K562 (cell line): ENCODE results near the gene TCF25. TPM values are rescaled to one million over a fixed set of nuclear protein-coding genes. Genes with fewer than 3 reads are reported as not detected.

Experiments
- BRD9 ChIP-seq: fragments of 450-650 bp; IDR thresholded peaks from 2 replicates; pipeline ENCODE4 v1.6.1; 2018; ENCODE audit warnings: low read depth; ENCODE audit not compliant: partially characterized antibody
- CREM ChIP-seq: IDR thresholded peaks from 2 replicates; pipeline ENCODE4 v1.6.1; 2014; ENCODE audit warnings: antibody characterized with exemption, low read depth
- DLX4 ChIP-seq: fragments of 250-450 bp; sonication (Bioruptor Pico); IDR thresholded peaks from 2 replicates; pipeline ENCODE4 v1.6.1; 2021; ENCODE audit warnings: mild to moderate bottlenecking
- DMBX1 ChIP-seq: fragments of 250-450 bp; sonication (Bioruptor Pico); IDR thresholded peaks from 2 replicates; pipeline ENCODE4 v1.8.0; 2022; ENCODE audit warnings: inconsistent platforms, mild to moderate bottlenecking, moderate library complexity, borderline replicate concordance
- FOXK1 ChIP-seq: sonication (generic); formaldehyde crosslinking; IDR thresholded peaks from 2 replicates; pipeline ENCODE4 v1.8.0; 2022; ENCODE audit warnings: missing genetic modification reagents, mild to moderate bottlenecking, borderline replicate concordance
- HCFC1 ChIP-seq: IDR thresholded peaks from 2 replicates; pipeline ENCODE4 v1.6.1; 2012; ENCODE audit warnings: low read depth, low read length, improper control_type of control experiment
- HOXB6 ChIP-seq: fragments of 250-450 bp; sonication (Bioruptor Pico); IDR thresholded peaks from 2 replicates; pipeline ENCODE4 v1.5.1; 2022; ENCODE audit warnings: mild to moderate bottlenecking, borderline replicate concordance
- MAFG ChIP-seq: fragments of 450-650 bp; conservative IDR thresholded peaks from 2 replicates; pipeline ENCODE4 v1.6.1; 2016; ENCODE audit warnings: missing genetic modification characterization, missing compliant biosample characterization
- MLLT1 ChIP-seq, 2 experiments: fragments of 450-650 bp; IDR thresholded peaks; 2 replicates each; pipeline ENCODE4 v1.6.1; 2016
- NR2C2 ChIP-seq, 2 experiments: fragments of 200-800 bp in 1 of 2; sonication (Bioruptor generic) in 1 of 2; sonication (generic) in 1 of 2; formaldehyde crosslinking in 1 of 2; IDR thresholded peaks; 2 replicates each; pipeline versions ENCODE4 v1.6.1 to v1.8.0; 2016 to 2022; ENCODE audit warnings: mild to moderate bottlenecking in 1 of 2, missing compliant biosample characterization in 1 of 2, missing genetic modification characterization in 1 of 2, missing genetic modification reagents in 1 of 2
- PHB ChIP-seq: fragments of 250-450 bp; sonication (Bioruptor Pico); IDR thresholded peaks from 2 replicates; pipeline ENCODE4 v1.5.0; 2021
- POLR2AphosphoS5 ChIP-seq: IDR thresholded peaks from 2 replicates; pipeline ENCODE4 v1.6.1; 2011; ENCODE audit warnings: mild to moderate bottlenecking, low read depth, low read length, moderate library complexity; ENCODE audit not compliant: control insufficient read depth, insufficient read depth
- RB1 ChIP-seq: fragments of 450-650 bp; IDR thresholded peaks from 2 replicates; pipeline ENCODE4 v1.6.1; 2017; ENCODE audit warnings: low read depth, mild to moderate bottlenecking
- RCOR1 ChIP-seq, 2 experiments: IDR thresholded peaks; 2 replicates each; pipeline ENCODE4 v1.6.1; 2012; ENCODE audit warnings: low read depth in 2 of 2, low read length in 2 of 2, borderline replicate concordance in 1 of 2, improper control_type of control experiment in 1 of 2
- SMAD2 ChIP-seq: fragments of 150-350 bp; IDR thresholded peaks from 2 replicates; pipeline ENCODE4 v1.6.1; 2014; ENCODE audit warnings: low read depth, mild to moderate bottlenecking, low read length
- SMARCA4 ChIP-seq: fragments of 450-650 bp; IDR thresholded peaks from 2 replicates; pipeline ENCODE4 v1.6.1; 2016
- SUPT5H ChIP-seq: fragments of 450-650 bp; IDR thresholded peaks from 2 replicates; pipeline ENCODE4 v1.6.1; 2016
- TEAD1 ChIP-seq, 2 experiments: fragments of 450-650 bp in 1 of 2; sonication (generic) in 1 of 2; formaldehyde crosslinking; IDR thresholded peaks; 2 replicates each; pipeline versions ENCODE4 v1.4.0 to v1.8.0; 2020 to 2022; ENCODE audit warnings: mild to moderate bottlenecking in 2 of 2, missing genetic modification reagents in 1 of 2
- ZBTB7A ChIP-seq: IDR thresholded peaks from 2 replicates; pipeline ENCODE4 v1.6.1; 2011; ENCODE audit warnings: low read depth, mild to moderate bottlenecking, low read length, moderate library complexity, borderline replicate concordance; ENCODE audit not compliant: control insufficient read depth
- ZNF253 ChIP-seq: fragments of 250-450 bp; sonication (Bioruptor Pico); conservative IDR thresholded peaks from 2 replicates; pipeline ENCODE4 v1.6.1; 2021; ENCODE audit warnings: mild to moderate bottlenecking
- ZNF57 ChIP-seq: fragments of 450-650 bp; formaldehyde crosslinking; IDR thresholded peaks from 2 replicates; pipeline ENCODE4 v1.4.0; 2020; ENCODE audit warnings: mild to moderate bottlenecking, moderate library complexity
- ZNF592 ChIP-seq: fragments of 450-650 bp; IDR thresholded peaks from 2 replicates; pipeline ENCODE4 v1.6.1; 2017; ENCODE audit warnings: antibody characterized with exemption, mild to moderate bottlenecking
- ZNF77 ChIP-seq: fragments of 250-450 bp; sonication (Bioruptor Pico); IDR thresholded peaks from 2 replicates; pipeline ENCODE4 v1.5.0; 2020
- ZSCAN29 ChIP-seq: fragments of 450-650 bp; IDR thresholded peaks from 2 replicates; pipeline ENCODE4 v1.6.1; 2017
- polyA plus RNA-seq, 8 experiments: library from polyadenylated mRNA; depleted of rRNA in 4 of 8; stranded (reverse) in 5 of 8; unstranded in 3 of 8; fragments of >200 nt; fragmentation: Nextera tagmentation in 2 of 8; fragmentation: Illumina TruSeq in 1 of 8; extraction: Ambion mirVana in 2 of 8; extraction: Trizol in 1 of 8; gene quantifications; 2 replicates each; pipeline versions ENCODE4 v1.2.1 to v1.2.3, GENCODE V29; 2011 to 2014; ENCODE audit warnings: inconsistent platforms in 1 of 8, missing spikeins in 1 of 8
- total RNA-seq, 7 experiments: library from RNA; depleted of rRNA in 6 of 7; stranded (reverse); fragments of >200 nt in 6 of 7; fragmentation: Illumina TruSeq in 2 of 7; extraction: Trizol in 2 of 7; gene quantifications; 2 replicates each; pipeline versions ENCODE4 v1.2.1 to v1.2.3, GENCODE V29; 2011 to 2021; ENCODE audit warnings: low replicate concordance in 1 of 7

Gene TCF25
- total and polyA plus RNA-seq, 9 of the 15 experiments (the other 6 are each of a cell fraction or from before 2014, with no cell fraction given) = 9.0 to 154 (median 83.8) TPM

- TF ChIP-seq RB1 = peak; percentile 98
- TF ChIP-seq SMAD2 = no peak
- no peak for TF ChIP-seq ZNF77 (CRISPR knock-in tag)
- TF ChIP-seq DLX4 = no peak
- TF ChIP-seq HOXB6 (CRISPR knock-in tag) = no peak
- peak; percentile 30; the same call in 1 of the 2 replicates for TF ChIP-seq DMBX1
- no peak for TF ChIP-seq FOXK1
- peak; percentile 38; the same call in 1 of the 2 replicates for TF ChIP-seq HCFC1
- TF ChIP-seq SUPT5H = no peak
- TF ChIP-seq MLLT1 (IDR thresholded peaks at IDR 0.05) = no peak
- TF ChIP-seq CREM = peak; percentile 70; the same call in 1 of the 2 replicates
- peak; percentile 99; the same call in 1 of the 2 replicates for TF ChIP-seq ZSCAN29
- TF ChIP-seq RCOR1 (IDR thresholded peaks at IDR 0.05; ENCODE audit: borderline replicate concordance in 1 of 2, low read depth in 2 of 2, low read length in 2 of 2) = peak in 1 of 2 experiments; percentile 85; a peak in 1 of 4 replicates
- TF ChIP-seq PHB = no peak
- TF ChIP-seq SMARCA4 = no peak
- TF ChIP-seq ZNF57 (CRISPR knock-in tag) = no peak
- no peak; the same call in 1 of the 2 replicates for TF ChIP-seq ZNF592
- no peak for TF ChIP-seq TEAD1 (CRISPR knock-in tag; IDR thresholded peaks at IDR 0.05)
- TF ChIP-seq NR2C2 (CRISPR knock-in tag; IDR thresholded peaks at IDR 0.05) = peak; percentile 76
- TF ChIP-seq NR2C2 (tag; IDR thresholded peaks at IDR 0.05) = peak; percentile 37; the same call in 1 of the 2 replicates
- TF ChIP-seq MAFG (tag) = no peak
- no peak for TF ChIP-seq POLR2AphosphoS5
- TF ChIP-seq BRD9 = no peak
- TF ChIP-seq ZNF253 (CRISPR knock-in tag) = no peak
- TF ChIP-seq ZBTB7A = peak; percentile 22; the same call in 1 of the 2 replicates
These were observed 45.1 kb upstream of the TCF25 start, which contains the start of gene SPIRE2 (continued) for GRCh38 chr16:89828199-89828869.
